GM19099 (cell line): Measurements from ENCODE around the gene ACAP2.

Experiments
- POLR2A ChIP-seq: IDR thresholded peaks from 3 replicates; pipeline ENCODE4 v1.6.1; 2011; ENCODE audit warnings: low read depth; ENCODE audit not compliant: insufficient read length; ENCODE audit errors: extremely low read depth

The ACAP2 gene

GRCh38 chr3:195285372-195285771 is 157.4 kb downstream of the ACAP2 start:
- TF ChIP-seq POLR2A = no peak

GRCh38 chr3:195284842-195285241 is 158.0 kb downstream of the ACAP2 start:
- no peak for TF ChIP-seq POLR2A

GRCh38 chr3:195282961-195283360 is 159.9 kb downstream of the ACAP2 start:
- no peak for TF ChIP-seq POLR2A

GRCh38 chr3:195274259-195274966 is 168.4 kb downstream of the ACAP2 start:
- no peak for TF ChIP-seq POLR2A

GRCh38 chr3:195271410-195272243 is 171.2 kb downstream of the ACAP2 start:
- TF ChIP-seq POLR2A = no peak

- TF ChIP-seq POLR2A = peak; percentile 63
These were observed 171.9 kb downstream of the ACAP2 start, which contains the start of gene XXYLT1 for GRCh38 chr3:195270817-195271409. Gene XXYLT1 (minus strand): TSS chr3:195271159. CDS start chr3:195271058, 101 bp downstream.

- no peak for TF ChIP-seq POLR2A
These were observed 172.6 kb downstream of the ACAP2 start for GRCh38 chr3:195270079-195270816.

GRCh38 chr3:195269375-195270078 is 173.3 kb downstream of the ACAP2 start:
- no peak for TF ChIP-seq POLR2A

- no peak for TF ChIP-seq POLR2A
These were observed 174.1 kb downstream of the ACAP2 start for GRCh38 chr3:195268576-195269309.

GRCh38 chr3:195267096-195267495 is 175.7 kb downstream of the ACAP2 start:
- no peak for TF ChIP-seq POLR2A

GRCh38 chr3:195266428-195266827 is 176.4 kb downstream of the ACAP2 start:
- TF ChIP-seq POLR2A = no peak

- no peak for TF ChIP-seq POLR2A
These were observed 177.3 kb downstream of the ACAP2 start for GRCh38 chr3:195265363-195265976.

GRCh38 chr3:195263925-195264600 is 178.8 kb downstream of the ACAP2 start:
- TF ChIP-seq POLR2A = no peak

- no peak for TF ChIP-seq POLR2A
These were observed 179.5 kb downstream of the ACAP2 start for GRCh38 chr3:195263193-195263924.
